GM15510 (cell line): Measurements from ENCODE around the gene KCTD18.

ENCODE experiments used
- POLR2A ChIP-seq: IDR thresholded peaks from 3 replicates; pipeline ENCODE4 v1.6.1; 2011; ENCODE audit warnings: borderline replicate concordance; ENCODE audit not compliant: insufficient read length; ENCODE audit errors: extremely low read depth

KCTD18 gene

DNA sequence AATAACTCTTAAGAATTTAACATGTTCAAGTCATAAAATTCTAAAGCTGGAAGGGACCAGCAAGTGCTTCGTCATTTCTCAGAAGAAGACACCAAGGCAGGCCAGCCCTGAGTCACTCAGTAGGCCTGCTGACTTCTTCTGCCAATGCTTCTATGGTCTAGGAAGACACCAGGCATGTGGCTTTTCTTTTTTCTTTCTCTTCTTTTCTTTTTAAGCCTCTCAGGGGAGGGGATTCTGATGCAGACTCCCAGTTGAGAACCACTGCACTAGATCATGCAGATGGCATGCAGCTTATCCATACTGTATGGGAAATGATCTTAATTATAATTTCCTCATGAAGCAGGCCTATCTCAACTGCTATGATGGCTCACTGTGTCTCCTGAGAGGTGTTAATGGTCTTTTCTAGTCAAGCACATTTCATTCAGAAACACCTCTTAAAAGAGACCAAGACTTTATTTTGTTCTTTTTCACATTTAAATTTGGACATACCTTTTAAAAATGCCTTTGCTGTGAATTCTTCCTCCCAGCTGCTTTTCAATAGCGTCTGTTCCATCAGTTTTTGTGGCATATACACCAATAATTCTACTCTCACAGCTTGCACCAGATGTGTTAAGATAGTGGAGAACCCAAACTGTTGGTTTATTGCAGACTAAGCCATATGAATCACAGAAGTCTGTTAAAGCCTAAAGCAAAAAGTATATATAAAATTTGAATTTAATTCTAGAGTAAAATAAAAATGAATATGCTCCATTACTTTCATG, 11.3 kb downstream of the KCTD18 start:
- TF ChIP-seq POLR2A, result no peak

DNA sequence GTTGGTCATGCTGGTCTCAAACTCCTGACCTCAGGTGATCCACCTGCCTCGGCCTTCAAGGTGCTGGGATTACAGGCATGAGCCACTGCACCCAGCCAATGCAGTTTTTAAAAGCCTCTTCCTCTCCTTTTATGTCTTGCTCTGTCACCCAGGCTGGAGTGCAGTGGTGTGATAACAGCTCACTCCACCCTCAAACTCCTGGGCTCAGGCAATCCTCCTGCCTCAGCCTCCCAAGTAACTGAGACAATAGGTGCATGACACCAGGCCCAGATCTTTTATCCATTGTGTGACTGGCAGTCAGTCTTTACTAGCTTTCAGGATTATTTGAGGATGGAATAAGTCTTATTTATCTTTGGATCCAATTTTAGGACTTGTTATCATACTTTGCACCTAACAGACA, 13.2 kb downstream of the KCTD18 start:
- no peak for TF ChIP-seq POLR2A

DNA sequence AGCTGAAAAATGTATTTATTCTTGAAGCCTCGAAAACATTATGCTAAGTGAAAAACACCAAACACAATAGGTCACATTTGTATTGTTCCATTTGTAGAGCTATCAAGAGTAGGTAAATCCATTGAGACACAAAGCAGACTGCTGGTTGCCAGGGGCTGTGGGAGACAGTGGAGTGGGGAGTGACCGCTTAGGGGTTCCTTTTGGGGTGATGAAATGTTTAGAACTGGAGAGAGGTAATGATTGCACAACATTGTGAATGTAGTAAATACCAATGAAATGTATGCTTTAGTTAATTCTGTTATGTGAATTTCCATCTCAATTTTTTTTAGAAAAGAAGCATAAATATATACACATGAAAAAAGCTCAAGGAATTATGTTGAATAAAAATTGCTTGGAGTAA, 15.8 kb downstream of the KCTD18 start:
- TF ChIP-seq POLR2A, result no peak

DNA sequence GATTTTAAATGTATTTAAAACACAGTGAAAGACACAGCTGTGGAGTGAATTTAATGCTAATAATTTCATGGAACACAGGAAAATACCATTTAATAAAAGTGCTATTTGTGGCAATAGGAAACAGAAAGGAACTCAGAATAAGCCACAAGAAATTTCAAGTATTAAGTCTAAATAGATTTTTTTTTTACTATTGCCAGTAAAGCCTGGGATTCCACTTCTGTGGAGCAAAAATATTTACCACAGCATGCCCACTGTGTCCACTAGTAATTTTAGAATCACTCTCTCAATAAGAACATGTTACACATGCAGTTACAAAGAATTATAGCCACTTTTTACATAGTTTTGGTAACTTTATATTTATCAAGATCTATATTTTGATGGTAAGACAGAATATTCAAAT, 17.2 kb downstream of the KCTD18 start:
- TF ChIP-seq POLR2A, result no peak

DNA sequence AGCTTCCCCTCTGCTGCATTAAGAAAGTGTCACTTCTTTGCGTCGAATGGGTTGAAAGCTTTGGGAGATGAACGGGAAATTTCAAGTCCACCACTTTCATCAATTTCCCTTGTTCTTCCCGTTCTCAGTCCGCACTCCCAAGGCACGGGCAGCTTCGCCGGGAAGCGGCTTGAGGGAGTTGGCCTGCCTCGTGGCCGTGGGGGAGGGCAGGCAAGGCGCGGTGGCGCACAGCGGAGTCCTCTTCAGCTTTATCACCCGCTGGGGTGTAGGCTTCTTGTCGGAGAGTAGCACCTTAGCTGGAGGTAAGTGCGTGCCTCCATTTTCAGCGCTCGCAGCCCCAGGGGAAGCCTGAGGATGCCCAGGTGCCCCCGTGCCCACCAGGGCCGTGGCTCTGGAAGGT, 19.9 kb downstream of the KCTD18 start:
- no peak for TF ChIP-seq POLR2A

DNA sequence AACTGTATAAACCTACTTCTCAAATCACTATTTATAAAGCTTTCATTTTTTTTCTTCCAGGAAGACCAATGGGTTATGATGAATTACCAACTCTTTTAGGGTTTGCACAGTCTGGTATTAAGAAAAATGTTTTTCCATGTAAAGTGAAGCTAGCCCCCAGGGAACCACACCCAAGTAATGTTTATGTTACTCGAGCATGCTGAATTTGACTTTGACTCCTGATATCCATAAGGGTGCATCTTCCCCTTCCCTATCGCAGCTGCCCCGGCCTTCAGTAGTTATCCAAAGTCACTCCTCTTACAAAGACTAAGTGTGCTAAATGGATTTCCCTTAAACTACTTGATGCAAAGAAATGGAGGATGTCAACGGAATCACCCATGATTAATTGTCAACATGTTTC, 21.7 kb downstream of the KCTD18 start:
- no peak for TF ChIP-seq POLR2A

DNA sequence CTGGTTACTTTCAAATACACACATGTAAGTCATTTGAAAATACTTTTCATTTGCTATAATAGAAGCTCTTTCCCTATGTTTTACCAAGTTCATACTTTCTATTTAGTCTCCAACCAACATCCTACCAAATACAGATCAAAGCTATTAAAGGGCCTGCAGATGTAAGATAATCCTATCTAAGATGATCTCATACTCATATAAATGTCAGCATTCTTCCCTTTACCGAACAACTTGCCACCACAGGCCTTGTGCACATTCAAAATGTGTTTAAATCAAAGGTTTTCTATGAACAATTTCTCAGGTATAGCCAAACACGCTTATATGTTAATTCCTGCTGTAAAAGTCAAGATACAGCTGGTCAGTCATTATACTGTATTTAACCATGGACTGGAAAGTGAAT, 23.3 kb downstream of the KCTD18 start:
- TF ChIP-seq POLR2A, result no peak

DNA sequence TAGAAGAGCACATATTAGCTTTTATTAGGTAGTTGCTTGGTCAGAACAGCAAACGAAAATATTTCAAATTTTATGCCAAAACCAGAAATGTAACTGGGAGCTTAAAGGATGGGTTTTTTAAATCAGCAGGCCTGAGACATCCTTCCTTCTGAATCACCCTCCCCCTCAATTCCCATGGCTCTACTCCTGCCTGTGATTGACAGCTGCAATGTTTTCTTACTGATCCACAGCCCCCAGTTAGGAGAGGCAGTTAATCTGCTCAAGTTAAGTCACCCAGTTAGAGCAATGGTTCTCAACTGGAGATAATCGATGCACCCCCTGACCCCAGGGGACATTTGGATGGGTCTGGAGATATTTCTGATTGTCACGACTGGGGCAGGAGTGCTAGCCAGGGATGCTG, 24.9 kb downstream of the KCTD18 start:
- TF ChIP-seq POLR2A, result no peak

DNA sequence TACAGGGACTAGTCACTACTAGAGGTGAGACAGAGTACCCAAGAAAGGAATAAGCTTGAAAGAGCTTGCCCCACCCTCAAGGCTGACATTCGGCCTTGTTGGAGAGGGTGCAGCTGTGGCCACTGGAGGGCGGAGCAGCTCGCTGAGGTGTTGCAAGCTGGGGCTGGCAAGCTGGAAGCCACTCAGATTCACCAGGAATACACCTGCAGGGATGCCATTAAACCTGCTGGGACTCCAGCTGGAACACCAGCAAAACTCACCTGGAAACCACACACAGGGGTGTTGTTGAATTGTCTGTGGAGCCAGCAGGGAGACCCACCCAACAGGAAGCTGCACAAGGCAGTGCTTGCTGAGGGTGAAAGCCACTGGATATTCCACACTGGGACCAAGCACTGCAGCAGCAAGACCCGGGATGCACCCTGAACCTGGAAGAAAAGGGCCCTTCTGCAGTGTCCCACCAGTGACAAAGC, 26.1 kb downstream of the KCTD18 start:
- no peak for TF ChIP-seq POLR2A

DNA sequence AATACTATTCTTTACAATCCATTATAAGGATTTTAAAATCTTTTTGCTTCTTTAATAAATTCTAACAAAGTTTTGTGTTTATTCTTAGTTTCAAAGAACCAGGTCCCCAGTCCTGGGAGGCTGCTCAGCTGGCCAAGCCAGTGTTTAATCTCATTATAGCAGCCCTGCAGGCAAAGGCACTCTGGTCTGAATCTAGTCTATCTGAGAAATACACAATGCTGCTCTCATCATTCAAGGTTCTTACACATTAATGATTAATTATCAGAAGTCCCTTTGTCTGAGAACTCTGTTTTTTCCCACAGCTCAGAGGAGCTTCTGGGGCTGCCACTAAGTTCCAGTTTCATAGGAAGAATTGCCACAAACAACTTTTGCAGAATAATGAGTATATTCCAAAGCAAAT, 27.7 kb downstream of the KCTD18 start:
- no peak for TF ChIP-seq POLR2A

DNA sequence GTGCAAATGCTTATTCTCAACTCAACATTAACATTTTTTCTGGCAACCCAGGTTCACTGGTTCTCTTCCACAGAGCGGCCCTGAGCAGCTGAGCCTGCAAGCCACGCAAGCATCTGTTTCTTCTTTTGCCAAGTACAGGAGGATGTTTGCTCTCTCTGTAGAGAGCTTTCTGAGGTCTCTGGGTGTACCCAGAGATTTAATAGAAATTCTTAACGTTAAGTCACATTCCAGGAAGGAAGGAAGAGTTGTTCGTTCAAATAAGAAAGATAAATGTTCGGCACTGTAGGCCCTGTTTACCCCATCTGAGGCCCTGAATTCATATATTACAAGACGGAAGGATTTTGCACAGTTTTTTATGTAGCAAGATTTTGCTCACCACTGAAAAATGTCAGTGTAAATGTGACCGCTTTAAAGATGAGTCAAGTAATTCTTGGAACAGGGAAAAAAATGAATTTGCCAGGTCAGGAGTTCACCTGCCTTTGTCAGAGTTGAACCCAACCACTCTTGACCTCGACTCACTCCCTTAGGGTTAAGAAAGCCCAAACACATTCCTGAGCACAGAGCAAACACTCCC, 30.1 kb downstream of the KCTD18 start:
- no peak for TF ChIP-seq POLR2A

DNA sequence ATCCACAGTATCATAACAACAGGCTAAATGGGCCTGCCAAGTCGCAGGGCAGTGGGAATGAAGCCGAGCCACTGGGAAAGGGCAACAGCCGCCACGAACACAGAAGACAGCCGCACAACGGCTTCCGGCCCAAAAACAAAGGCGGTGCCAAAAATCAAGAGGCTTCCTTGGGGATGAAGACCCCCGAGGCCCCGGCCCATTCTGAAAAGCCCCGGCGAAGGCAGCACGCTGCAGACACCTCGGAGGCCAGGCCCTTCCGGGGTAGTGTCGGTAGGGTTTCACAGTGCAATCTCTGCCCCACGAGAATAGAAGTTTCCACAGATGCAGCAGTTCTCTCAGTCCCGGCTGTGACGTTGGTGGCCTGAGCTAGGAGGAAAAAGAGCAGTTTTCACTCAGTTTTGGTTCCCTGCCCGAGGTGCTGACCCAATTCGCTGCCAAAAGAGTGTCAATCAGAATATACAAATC, 32.2 kb downstream of the KCTD18 start:
- TF ChIP-seq POLR2A, result no peak

DNA sequence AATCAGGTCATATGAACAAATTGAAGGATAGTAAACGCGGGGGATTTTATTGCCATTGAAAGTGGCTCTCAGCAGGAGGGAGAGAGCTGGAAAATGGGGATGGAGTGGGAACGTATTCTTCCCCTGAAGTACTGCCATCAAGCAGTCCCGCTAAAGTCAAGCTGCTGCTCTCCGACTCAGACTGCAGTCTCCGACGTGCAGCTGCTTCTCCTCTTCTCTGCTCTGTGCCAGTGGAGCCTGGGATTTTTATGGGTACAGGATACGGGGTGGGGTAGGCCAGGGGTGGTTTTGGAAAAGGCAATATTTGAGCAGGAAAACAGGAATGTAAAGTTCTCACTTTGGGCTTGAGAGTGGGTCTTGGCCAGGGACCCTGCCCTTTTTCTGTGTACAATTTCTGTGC, 33.0 kb downstream of the KCTD18 start:
- no peak for TF ChIP-seq POLR2A

DNA sequence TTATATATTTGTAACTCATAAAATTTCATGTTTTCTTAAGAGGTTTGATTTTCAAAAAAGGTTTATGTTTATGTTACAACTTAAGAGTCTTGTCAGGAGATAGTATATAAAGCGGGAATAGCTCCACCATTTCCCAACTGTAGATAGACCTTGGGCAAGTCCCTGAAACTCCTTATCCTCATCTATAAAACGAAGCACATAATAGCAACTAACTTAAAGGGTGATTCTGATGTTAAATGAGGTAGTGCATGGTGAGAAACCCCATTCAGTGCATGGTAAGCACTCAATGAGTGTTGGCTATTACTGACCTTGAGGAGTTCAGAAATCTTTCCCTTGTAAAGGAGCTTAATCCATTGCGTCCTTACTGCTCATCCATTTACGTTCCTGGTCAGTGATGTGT, 34.1 kb downstream of the KCTD18 start:
- no peak for TF ChIP-seq POLR2A

DNA sequence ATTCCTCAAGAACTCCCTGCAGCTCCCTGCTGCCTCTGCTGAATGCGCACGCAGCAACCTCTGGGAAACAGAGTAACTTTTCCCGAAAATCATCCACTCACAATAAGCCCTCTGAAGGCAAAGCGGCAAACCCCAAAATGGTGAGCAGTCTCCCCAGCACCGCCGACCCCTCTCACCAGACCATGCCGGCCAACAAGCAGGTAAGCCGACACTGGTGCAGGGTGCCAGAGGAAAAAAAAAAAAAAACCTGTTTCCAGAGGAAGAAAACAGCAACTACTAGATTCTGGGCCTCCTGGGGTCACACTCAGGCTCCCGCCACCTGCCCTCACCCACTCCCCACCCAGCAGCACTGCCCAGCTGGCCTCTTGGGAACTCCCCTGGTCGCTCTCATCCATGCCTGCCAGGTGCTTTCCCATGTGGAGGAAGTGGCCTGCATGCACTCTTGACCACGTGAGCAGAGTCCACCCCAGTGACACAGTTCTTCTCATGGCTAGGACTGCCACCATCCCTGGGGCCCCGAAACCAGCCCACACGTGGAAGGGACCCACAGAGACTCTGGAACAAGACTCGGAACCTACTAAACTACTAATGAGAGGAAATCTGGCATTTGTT, 36.9 kb downstream of the KCTD18 start:
- TF ChIP-seq POLR2A, result no peak
